Stimulated activated CD8-positive, alpha-beta memory T cell treated with anti-CD3 and anti-CD28 coated beads, Interleukin-15, amount 100 ng/mL, for 4 hours (primary cell): ENCODE data around the gene AHNAK.
A peak's percentile ranks its signal among the peaks of the same experiment; 100 is the strongest.
"Not testable (repeated sequence)": the region's sequence is repeated elsewhere in the genome, so short reads cannot be mapped to it uniquely, and the experiment has no call there.

Source experiments
- DNase-seq, 2 donors: peaks; one replicate each; pipeline ENCODE4 v3.0.0-alpha.2; 2020; ENCODE audit warnings: low read depth in 2 of 2

The AHNAK gene, protein sequence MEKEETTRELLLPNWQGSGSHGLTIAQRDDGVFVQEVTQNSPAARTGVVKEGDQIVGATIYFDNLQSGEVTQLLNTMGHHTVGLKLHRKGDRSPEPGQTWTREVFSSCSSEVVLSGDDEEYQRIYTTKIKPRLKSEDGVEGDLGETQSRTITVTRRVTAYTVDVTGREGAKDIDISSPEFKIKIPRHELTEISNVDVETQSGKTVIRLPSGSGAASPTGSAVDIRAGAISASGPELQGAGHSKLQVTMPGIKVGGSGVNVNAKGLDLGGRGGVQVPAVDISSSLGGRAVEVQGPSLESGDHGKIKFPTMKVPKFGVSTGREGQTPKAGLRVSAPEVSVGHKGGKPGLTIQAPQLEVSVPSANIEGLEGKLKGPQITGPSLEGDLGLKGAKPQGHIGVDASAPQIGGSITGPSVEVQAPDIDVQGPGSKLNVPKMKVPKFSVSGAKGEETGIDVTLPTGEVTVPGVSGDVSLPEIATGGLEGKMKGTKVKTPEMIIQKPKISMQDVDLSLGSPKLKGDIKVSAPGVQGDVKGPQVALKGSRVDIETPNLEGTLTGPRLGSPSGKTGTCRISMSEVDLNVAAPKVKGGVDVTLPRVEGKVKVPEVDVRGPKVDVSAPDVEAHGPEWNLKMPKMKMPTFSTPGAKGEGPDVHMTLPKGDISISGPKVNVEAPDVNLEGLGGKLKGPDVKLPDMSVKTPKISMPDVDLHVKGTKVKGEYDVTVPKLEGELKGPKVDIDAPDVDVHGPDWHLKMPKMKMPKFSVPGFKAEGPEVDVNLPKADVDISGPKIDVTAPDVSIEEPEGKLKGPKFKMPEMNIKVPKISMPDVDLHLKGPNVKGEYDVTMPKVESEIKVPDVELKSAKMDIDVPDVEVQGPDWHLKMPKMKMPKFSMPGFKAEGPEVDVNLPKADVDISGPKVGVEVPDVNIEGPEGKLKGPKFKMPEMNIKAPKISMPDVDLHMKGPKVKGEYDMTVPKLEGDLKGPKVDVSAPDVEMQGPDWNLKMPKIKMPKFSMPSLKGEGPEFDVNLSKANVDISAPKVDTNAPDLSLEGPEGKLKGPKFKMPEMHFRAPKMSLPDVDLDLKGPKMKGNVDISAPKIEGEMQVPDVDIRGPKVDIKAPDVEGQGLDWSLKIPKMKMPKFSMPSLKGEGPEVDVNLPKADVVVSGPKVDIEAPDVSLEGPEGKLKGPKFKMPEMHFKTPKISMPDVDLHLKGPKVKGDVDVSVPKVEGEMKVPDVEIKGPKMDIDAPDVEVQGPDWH (N-terminal part only)

DNA sequence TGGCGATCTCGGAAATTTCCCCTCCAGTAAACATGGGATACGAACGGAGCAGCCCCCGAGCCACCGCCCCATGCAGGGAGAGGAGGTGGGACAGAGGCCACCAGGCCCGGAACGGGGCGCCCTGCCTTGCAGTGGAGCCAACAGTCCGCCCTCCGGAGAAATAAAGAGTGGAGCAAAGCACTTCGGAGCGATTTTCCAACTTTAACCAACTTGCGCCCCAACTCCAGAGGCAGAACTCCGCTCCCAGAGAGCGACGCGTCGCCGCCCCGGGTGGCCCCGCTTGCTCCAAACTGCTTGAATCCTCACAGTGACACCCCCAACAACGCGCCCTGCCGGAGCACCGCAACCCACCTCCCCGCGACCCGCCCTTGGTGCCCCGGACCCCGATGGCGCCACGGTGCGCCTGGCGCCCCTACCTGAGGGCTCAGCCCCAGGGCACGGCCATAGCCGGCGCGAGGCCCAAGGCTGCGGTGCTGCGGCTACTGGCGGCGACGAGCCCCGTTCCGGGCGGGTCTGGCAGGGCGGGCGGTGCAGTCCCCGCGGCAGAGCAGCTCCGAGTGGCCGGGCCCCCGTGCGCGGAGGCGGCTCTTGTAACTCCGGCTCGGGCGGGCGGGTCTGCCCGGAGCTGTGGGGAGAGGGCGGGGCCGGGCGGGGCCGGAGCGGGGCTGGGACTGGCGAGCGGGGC lies at the start of gene AHNAK:
Gene AHNAK, minus strand, starts transcription at position 563 of the 685 bp plus-strand sequence. CDS start 10,708 bp downstream, outside the sequence.
- DNase-seq: peak in 1 of 2 donors; percentile 42

DNA sequence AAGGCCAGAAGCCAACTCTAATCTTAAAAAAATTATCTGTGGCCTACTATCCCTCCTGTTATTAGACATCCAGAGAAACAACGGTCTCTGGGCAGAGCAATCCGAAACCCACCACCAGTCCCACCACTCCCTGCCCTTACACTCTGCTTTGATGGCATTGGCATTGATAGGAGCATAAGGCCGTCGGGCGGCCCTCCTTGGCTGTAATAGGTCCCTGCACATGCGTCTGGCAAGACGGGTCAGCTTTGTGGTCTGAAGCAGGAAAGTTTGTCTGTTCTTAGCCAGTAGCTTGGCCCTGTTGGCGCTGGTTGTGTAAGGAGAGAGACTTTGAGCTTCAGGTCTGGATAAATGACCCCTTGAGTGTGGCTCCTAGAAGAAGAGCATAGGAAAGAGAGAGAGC lies 48.5 kb upstream of the AHNAK start:
- DNase-seq: no peak

DNA sequence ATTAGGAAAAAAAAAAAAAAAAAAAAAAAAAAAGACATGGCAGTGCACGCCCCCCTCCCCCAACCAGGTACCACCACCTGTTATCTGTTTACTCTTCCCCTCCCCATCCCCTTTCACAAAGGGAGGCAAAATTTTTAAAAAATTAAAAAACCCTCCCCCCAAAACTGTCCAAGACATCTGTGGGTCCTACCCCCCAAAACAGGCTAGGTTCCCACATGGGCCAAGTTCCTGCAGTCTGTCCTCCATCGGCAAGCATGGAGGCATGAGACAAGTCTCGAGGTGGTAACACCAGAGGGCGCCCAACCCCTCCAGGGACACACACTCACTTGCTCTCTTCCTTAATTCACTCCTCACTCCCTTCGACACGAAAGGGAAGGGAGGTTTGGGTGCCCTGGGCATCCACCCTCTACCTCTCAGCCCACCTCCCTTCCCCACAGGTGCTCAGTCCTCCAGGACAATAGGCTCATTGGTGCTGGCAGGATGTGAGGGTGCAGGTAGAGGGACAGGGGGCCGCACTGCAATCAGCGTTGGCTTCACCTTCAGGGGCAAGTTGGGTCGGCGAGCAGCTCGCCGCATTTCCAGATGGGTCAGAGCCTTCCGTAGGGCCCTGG lies 46.9 kb upstream of the AHNAK start:
- DNase-seq: peak; percentile 44 to 66

GRCh38 chr11:62592989-62593421 lies 46.4 kb upstream of the AHNAK start:
- no peak for DNase-seq

DNA sequence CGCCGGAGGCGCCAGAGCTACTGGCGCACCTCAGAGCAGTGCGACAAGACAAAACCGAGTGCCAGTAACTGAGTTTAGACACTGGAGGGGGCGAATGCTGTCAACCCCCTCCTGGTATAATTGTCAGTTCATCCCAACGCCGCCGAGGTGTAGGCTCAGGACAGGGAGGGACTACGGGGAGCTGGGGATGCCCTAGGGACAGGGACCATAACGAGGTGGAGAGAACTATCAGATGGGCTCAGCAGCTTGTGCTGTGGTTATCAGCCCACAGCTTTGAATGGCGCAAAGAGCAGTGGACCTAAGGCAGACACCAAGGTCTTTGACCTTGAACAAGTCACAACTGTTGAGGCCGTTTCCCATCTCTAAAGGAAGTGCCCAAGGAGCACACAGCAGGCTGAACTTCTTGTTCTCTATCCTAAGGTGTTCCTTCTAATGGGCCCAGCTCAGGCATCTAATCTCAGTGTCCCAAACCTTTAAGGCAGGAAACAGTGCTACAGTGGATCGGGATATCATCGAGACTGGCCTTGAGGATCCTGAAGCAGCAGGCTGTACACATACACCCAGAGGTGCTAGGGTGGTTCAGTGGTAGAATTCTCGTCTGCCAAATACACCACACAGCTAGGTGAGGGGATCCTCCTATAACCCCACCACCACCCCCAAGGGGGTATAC lies 45.7 kb upstream of the AHNAK start:
- DNase-seq: no peak

DNA sequence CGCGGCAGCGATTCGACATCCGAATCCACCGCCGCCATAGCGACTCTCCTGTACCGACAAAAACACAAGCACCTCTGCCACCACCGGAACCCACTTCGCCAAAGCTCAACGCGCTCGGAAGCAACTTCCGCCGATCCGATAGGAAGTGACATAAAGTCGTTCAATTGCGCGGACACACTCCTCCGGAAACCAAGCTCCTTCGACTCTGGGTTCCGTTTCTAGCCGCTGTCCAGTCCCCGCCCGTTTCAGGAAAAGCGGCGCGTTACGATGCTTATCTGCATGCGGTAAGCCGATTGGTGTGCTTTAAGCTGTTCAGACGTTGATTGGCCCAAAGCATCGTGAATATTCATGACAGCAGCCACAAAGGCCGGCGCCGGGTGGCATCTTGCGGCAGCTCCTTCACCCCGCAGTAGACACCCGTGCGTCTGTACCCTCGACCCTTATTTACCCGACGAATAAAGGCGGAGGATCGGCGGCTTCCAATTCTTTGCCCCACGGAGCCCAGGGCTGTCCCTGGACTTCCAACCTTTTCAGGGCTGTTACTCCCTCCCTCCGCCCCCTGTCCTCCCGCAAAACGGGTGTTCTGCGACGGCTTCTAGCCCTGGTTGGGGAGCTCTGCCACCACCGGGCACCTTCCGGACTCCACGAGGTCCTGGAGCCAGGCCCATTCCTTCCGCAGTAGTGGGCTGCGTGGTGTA lies 45.0 kb upstream of the AHNAK start, which contains the start of gene TUT1:
Gene TUT1, minus strand, starts transcription at position 76 of the 698 bp plus-strand sequence. Its CDS starts 38 bp downstream, at position 38.
- peak; percentile 91 to 95 for DNase-seq

- no peak for DNase-seq
Observed at GRCh38 chr11:62588966-62589637, 42.5 kb upstream of the AHNAK start.

DNA sequence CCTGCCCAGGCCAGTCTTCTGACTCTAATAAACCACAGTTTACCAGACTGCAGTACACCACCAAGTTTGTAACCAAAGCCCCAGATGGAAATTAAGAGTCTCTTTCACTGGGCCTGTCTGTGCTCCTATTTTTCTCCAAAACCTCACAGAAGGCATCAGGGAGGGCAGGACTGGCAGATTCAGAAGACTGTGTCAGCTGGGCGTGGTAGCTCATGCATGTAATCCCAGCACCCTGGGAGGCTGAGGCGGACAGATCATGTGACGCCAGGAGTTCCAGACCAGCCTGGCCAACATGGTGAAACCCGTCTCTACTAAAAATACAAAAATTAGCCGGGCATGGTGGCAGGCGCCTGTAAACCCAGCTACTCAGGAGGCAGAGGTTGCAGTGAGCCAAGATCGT lies 38.8 kb upstream of the AHNAK start:
- not testable (repeated sequence) for DNase-seq

DNA sequence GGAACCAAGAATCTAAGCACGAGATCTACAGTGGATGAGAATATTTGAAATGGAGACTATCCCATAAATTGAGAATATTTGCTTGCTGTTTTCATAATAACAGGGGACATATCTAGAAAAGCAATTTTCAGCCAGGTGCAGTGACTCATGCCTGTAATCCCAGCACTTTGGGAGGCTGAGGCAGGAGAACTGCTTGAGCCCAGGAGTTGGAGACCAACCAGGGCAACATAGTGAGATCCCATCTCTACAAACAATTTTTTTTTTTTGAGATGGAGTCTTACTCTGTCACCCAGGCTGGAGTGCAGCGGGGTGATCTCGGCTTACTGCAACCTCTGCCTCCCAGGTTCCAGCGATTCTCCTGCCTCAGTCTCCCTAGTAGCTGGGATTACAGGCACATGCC lies 35.1 kb upstream of the AHNAK start:
- not testable (repeated sequence) for DNase-seq

- DNase-seq: no peak
Observed at GRCh38 chr11:62580959-62581715, 34.5 kb upstream of the AHNAK start.

DNA sequence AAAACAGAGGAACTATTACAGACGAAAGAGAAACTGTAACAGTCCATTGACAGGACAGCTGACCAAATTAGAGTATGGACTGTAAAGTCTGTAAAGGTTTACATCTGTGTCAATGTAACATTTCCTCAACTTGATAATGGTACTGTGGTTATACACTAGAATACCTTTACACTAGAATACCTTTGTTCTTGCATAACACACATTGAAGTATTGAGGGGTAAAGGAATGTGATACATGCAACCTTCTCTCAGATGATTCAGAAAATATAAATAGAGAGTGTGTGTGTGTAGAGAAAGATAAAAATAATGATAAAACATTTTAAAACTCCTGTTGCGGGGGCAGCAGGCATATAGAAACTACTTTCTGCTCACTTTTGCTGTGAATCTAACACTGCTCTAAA lies 32.6 kb upstream of the AHNAK start:
- no peak for DNase-seq

GRCh38 chr11:62578541-62578940 lies 31.9 kb upstream of the AHNAK start:
- DNase-seq: no peak

- no peak for DNase-seq
Observed at GRCh38 chr11:62577046-62577714, 30.6 kb upstream of the AHNAK start.

- DNase-seq: no peak
Observed at GRCh38 chr11:62575837-62576236, 29.2 kb upstream of the AHNAK start.

- DNase-seq: no peak
Observed at GRCh38 chr11:62575156-62575555, 28.6 kb upstream of the AHNAK start.

DNA sequence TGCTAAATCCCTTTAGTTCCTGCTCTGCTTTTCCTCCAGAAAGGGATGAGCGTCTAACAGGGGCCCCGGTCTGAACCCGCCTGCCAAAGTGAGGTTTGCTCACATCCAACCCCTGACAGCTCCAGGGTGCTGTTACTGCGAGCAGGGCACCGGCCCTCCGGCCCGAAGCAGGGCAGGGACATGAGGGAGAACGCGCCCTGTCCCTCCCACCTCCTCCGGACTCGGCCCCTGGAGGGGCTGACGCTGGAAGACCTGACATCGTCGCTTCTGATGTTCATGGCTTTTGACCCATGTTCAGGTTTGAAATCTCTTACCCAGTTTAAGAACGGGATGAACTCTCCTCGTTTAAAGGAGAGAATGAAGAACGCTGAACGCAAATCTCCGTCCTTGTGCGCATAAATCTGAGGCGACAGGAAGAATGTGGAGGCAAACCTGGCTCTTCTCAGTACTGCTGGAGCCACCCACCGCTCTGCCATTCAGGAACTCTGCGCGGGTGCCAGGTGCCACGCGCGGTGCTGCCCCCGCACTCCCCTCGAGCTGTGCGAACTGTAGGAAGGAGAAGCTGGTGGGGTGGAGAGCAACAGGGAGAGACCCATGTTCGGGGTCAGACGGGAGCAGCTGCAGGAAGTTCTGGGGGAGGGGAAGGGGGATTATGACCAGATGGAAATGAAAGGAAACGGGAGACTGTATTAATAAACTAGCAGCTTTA lies 27.9 kb upstream of the AHNAK start:
- DNase-seq: no peak
